Measurements from ENCODE around the gene BCAM. TPM values are rescaled to one million over a fixed set of nuclear protein-coding genes. Genes with fewer than 3 reads are reported as not detected.
"Not testable (repeated sequence)": the region's sequence is repeated elsewhere in the genome, so short reads cannot be mapped to it uniquely, and the experiment has no call there.

BCAM gene
- polyA plus RNA-seq, 5 donors = 95.9 to 268 (median 141) TPM

DNA sequence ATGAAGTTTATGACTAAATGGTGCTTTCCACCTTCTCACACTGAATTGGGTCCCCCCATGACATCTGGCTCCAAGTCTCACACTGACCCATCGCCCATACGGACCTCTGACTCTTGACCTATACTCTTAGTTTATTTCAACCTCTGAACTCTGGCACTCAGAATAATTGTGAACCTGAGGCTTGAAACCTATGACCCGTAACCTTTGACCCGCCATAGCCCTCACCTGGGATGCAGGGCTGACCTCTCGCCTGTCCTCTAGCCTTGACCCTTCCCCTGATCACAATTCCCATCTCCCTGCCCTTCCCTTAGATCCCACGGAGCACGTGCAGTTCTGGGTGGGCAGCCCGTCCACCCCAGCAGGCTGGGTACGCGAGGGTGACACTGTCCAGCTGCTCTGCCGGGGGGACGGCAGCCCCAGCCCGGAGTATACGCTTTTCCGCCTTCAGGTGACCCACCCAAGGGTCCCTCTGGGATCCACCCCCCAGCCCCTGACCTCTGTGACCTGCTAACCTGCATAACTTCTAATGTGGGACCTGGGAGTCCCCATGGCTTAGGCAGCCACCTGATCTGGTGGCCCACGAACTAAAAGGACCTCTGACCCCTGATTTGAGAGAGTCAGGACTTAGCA is 5.1 kb downstream of the BCAM start:
- DNase-seq = no peak

DNA sequence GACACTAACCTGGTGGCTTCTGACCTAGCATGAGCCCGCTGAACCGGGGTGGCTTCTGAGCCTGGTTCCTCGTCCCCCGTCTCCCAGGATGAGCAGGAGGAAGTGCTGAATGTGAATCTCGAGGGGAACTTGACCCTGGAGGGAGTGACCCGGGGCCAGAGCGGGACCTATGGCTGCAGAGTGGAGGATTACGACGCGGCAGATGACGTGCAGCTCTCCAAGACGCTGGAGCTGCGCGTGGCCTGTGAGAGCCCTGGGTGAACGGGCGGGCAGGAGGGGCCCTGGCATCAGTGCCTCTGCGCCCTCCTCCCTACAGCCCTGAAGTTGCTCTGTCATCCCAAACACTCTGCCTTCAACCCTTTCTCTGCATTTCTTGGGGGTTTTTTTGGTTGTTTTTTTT is 5.6 kb downstream of the BCAM start:
- no peak for DNase-seq

- no peak for DNase-seq
These were observed 7.4 kb downstream of the BCAM start for GRCh38 chr19:44816301-44816700.

DNA sequence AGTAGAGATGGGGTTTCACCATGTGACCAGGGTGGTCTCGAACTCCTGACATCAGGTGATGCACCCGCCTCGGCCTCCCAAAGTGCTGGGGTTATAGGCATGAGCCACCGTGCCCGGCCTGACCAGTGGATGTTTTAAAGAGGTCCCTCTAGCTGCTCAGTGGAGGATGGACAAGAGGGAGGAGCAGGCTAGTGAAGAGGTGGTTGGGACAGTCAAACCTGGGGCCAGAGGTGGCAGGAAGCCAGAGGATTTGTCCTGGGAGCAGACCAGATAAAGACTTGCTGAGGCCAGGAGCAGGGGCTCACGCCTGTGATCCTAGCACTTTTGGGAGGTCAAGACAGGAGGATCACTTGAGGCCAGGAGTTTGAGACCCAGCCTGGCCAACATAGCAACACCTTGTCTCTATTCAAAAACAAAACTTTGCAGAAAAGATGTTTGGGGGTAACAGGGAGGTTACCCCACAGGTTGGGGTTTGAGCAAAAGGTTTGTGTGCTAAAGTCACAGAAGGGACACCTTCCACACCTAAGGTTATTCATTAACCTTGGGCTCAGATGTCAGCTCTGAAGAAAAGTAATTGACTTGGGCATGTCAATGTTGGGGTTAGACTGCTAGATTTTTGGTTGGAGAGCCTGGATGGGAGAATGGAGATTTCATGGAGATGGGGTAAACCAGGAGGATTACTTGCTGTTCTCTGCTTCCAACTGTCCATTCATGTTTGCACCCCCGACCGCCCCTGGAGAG is 9.0 kb downstream of the BCAM start:
- no peak for DNase-seq

GRCh38 chr19:44818466-44819031 is 9.6 kb downstream of the BCAM start:
- no peak for DNase-seq

- DNase-seq = no peak
These were observed 10.4 kb downstream of the BCAM start for GRCh38 chr19:44819246-44819832.

GRCh38 chr19:44820648-44821609 is 12.0 kb downstream of the BCAM start:
- peak; percentile 23 to 45 for DNase-seq

GRCh38 chr19:44822177-44822576 is 13.3 kb downstream of the BCAM start:
- DNase-seq = no peak

GRCh38 chr19:44822670-44823372 is 13.9 kb downstream of the BCAM start:
- no peak for DNase-seq

- DNase-seq = no peak
These were observed 14.4 kb downstream of the BCAM start for GRCh38 chr19:44823373-44823698.

DNA sequence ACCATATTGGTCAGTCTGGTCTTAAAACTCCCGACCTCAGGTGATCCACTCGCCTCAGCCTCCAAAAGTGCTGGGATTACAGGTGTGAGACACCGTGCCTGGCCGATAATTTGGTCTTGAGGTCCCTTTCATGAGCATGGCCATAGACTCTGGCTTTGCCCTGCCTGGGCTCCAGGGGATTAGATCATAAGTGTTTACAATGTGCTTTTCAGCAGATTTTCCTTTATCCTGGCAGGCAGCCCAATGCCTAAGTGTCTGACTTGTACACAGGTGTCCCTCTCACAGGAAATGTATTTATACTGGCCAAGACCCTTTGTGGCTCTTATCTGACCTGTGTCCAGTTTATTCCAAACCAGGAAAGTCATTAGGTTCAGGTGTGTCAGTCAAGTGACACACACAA is 15.9 kb downstream of the BCAM start:
- no peak for DNase-seq

- DNase-seq = not testable (repeated sequence)
These were observed 24.0 kb downstream of the BCAM start for GRCh38 chr19:44832875-44833274.

GRCh38 chr19:44834399-44834798 is 25.5 kb downstream of the BCAM start:
- DNase-seq = not testable (repeated sequence)

- DNase-seq = no peak
These were observed 30.4 kb downstream of the BCAM start for GRCh38 chr19:44839276-44839675.

DNA sequence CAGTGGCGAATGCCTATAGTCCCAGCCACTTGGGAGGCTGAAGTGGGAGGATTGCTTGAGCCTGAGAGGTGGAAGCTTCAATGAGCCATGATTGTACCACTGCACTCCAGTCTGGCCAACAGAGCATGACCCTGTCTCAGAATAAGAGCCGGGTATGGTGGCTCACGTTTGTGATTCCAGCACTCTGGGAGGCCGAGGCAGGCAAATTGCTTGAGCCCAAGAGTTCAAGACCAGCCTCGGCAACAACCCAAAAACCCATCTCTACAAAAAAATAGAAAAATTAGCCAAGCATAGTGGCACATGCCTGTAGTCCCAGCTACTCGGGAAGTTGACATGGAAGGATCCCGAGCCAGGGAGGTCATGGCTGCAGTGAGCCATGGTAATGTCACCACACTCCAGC is 31.9 kb downstream of the BCAM start:
- DNase-seq = no peak

GRCh38 chr19:44841231-44841630 is 32.3 kb downstream of the BCAM start:
- DNase-seq = peak; percentile 38 to 53

DNA sequence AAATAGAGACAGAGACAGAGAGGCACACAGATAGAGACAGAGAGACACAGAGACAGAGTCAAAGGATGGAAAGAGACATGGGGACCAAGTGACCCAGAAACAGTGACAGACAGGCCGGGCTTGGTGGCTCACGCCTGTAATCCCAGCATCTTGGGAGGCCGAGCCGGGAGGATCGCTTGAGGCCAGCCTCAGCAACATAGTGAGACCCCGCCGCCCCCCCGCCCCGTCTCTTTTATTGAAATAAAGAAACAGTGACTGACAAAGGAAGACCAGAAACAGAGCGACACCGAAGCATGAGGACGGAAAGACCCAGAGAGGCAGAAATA is 36.3 kb downstream of the BCAM start:
- no peak for DNase-seq

DNA sequence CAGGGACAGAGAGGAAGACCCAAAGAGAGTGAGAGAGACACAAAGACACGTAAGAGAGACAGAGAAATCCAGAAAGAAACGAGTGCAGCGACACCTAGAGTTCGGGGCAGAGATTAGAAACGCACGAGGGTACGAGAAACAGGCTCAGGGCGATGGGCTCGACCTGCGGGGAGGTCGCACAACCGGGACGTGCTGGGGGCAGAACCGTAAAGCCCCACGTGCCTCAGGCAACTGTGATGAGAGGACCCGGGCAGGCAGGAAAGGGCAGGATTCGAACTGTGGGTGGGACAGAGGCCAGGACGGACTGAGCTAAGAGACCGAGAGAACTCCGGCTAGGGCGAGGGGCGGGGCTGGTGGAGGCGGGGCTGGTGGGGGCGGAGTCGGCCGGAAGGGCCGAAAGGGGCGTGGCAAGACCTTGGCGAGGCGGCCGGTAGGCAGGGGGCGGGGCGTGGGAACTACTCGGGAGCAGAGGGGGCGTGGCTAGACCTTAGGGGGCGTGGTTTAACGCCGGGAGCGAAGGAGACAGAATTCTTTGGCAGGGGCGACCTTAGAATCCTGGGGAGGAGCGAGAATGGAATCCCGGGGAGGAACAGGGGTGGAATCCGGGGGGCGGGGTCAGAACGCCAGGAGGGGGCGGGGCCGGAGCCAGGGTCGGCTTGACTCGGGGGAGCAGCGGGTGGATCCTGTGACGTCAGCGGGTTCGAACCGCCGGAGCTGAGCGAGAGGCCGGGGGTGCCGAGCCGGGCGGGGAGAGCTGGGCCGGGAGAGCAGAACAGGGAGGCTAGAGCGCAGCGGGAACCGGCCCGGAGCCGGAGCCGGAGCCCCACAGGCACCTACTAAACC is 36.9 kb downstream of the BCAM start, which contains the start of gene NECTIN2:
TSS of gene NECTIN2 (plus strand) at position 686 of the 843 bp plus-strand sequence. CDS start 229 bp downstream, outside the sequence.
- peak; percentile 98 to 99 for DNase-seq

GRCh38 chr19:44846455-44847143 is 37.7 kb downstream of the BCAM start:
- DNase-seq = peak; percentile 48 to 54

Measured in right lung (tissue), 5 donors.